Left lung (tissue), 10 donors: Measurements from ENCODE around the gene HNRNPU. TPM values are rescaled to one million over a fixed set of nuclear protein-coding genes. Genes with fewer than 3 reads are reported as not detected.

Experiments used
- ATAC-seq: fragments of 200-7000 bp; cut with Tn5 transposase; one replicate; pipeline ENCODE4 v1.9.1; 2020; ENCODE audit warnings: moderate library complexity
- DNase-seq, 4 donors: peaks; one replicate each; pipeline ENCODE4 v3.0.0-alpha.2; 2013 to 2020
- H3K27ac ChIP-seq, 2 donors: fragments of 200-600 bp; sonication (generic) in 1 of 2; one replicate each; pipeline versions ENCODE4 v1.5.0 to v1.8.0; 2020 to 2021
- H3K27me3 ChIP-seq, 2 donors: fragments of 200-600 bp; sonication (generic) in 1 of 2; one replicate each; pipeline versions ENCODE4 v1.5.0 to v1.8.0; 2020 to 2021
- H3K36me3 ChIP-seq, 2 donors: fragments of 200-600 bp; sonication (generic) in 1 of 2; one replicate each; pipeline versions ENCODE4 v1.5.0 to v1.8.0; 2020 to 2021
- H3K4me1 ChIP-seq, 2 donors: fragments of 200-600 bp; one replicate each; pipeline ENCODE4 v1.8.0; 2021
- H3K4me3 ChIP-seq, 2 donors: fragments of 200-600 bp; sonication (generic) in 1 of 2; one replicate each; pipeline versions ENCODE4 v1.5.0 to v1.8.0; 2020 to 2021; ENCODE audit warnings: mild to moderate bottlenecking in 1 of 2
- H3K9me3 ChIP-seq, 2 donors: fragments of 200-600 bp; sonication (generic) in 1 of 2; one replicate each; pipeline versions ENCODE4 v1.5.0 to v1.8.0; 2020 to 2021
- CTCF ChIP-seq, 2 donors: fragments of 200-600 bp; sonication (generic) in 1 of 2; IDR thresholded peaks; one replicate each; pipeline versions ENCODE4 v1.5.0 to v1.8.0; 2021; ENCODE audit warnings: antibody characterized with exemption in 2 of 2
- intact Hi-C, 2 donors: fragments of 100-400 bp; cut with DNase I; formaldehyde crosslinking; loops; one replicate each; pipeline versions ENCODE4 v1.11.2 to v1.14.2; 2022
- polyA plus RNA-seq, 6 donors: library from polyadenylated mRNA; unstranded; fragments of 120-200 nt; gene quantifications; one replicate each; pipeline ENCODE4 v1.2.1, GENCODE V29; 2013; ENCODE audit not compliant: insufficient read length in 6 of 6
- total RNA-seq, 2 donors: library from RNA; stranded (reverse); fragmentation: NEBNext Ultra II Directional; extraction: Animal tissue kit (Norgen Biotek cat#: 25700); gene quantifications; one replicate each; pipeline ENCODE4 v1.2.1, GENCODE V29; 2021
- donor health status: DM: no; HTN: yes; CAD: no.
- donor health status: DM: no; HTN: no; CAD: no.

Gene HNRNPU
- total and polyA plus RNA-seq, 8 donors, result 248 to 663 (median 608) TPM

GRCh38 chr1:244830639-244831038 lies 33.7 kb downstream of the HNRNPU start:
- TF ChIP-seq CTCF (IDR thresholded peaks at IDR 0.05), result no peak
- Histone ChIP-seq H3K9me3 (no peaks in the 10 kb centered on the region), H3K36me3 (no peaks in the 10 kb centered on the region), H3K4me1 (peaks cover 0 to 9% of the 10 kb centered on the region in 2 donors), H3K4me3 (no peak overlapping the region), H3K27ac (no peak overlapping the region), H3K27me3 (no peaks in the 10 kb centered on the region)
- no peak for DNase-seq
- ATAC-seq, result no peak
- intact Hi-C loops, result loop anchor here in 1 of 2 donors (5.0 kb wide), 1 partner anchor 142 kb away; no protein-coding TSS in a partner anchor

DNA sequence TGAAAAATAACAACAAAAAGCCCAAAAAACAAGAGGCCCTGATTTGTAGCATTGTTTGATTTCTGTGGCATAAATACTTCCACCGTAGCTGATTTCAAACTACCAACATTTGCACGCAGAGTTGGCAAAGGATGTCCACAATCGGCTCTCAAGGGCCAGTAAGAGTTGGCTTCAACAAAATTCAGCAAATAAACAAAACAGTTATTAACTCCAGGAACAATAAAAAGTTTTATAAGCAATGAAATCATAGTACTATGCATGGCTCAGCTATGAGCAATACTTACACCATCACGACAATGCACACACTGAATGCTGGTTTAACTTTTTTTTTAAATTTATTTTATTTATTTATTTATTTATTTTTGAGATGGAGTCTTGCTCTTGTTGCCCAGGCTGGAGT lies 37.6 kb downstream of the HNRNPU start:
- Histone ChIP-seq H3K36me3 (no peaks in the 10 kb centered on the region), H3K9me3 (no peaks in the 10 kb centered on the region), H3K4me1 (no peaks in the 10 kb centered on the region), H3K4me3 (no peak overlapping the region), H3K27me3 (no peaks in the 10 kb centered on the region), H3K27ac (no peak overlapping the region)
- no peak for TF ChIP-seq CTCF (IDR thresholded peaks at IDR 0.05)
- intact Hi-C loops, result no loop called here
- DNase-seq (no peak), ATAC-seq (no peak)

DNA sequence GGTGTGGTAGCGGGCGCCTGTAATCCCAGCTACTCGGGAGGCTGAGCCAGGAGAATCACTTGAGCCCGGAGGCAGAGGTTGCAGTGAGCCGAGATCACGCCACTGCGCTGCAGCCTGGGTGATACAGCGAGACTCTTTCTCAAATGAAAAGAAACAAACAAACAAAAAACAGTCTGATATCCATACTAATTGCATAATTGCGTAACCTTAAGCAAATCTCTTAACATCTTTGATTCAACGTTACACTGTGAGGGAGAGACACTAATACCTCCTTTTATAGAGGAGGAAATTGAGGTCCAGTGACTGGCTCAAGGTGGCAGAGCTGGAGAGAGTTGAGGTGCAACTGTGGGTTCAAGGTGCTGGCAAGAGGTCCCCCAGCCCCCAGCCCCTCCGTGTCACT lies 41.5 kb downstream of the HNRNPU start:
- no peak for TF ChIP-seq CTCF (IDR thresholded peaks at IDR 0.05)
- DNase-seq (no peak), ATAC-seq (no peak)
- Histone ChIP-seq H3K4me1 (no peaks in the 10 kb centered on the region), H3K27ac (no peak overlapping the region), H3K36me3 (no peaks in the 10 kb centered on the region), H3K4me3 (no peak overlapping the region), H3K9me3 (no peaks in the 10 kb centered on the region), H3K27me3 (no peaks in the 10 kb centered on the region)
- intact Hi-C loops, result no loop called here

DNA sequence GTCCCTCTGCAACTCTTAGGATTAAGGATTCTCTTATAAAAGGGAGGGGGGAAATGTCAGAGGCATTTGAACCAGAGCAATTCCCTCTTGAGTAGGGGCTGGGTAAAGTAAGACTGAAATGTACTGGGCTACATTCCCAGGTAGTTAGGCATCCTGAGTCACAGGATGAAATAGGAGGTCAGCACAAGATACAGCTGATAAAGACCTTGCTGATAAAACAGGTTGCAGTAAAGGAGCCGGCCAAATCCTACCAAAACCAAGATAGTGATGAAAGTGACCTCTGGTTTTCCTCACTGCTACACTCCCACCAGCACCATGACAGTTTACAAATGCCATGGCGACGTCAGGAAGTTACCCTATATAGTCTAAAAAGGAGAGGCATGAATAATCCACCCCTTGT lies 43.2 kb downstream of the HNRNPU start:
- H3K27me3 ChIP-seq, result no peaks in the 10 kb centered on the region
- no peak for DNase-seq
- TF ChIP-seq CTCF (IDR thresholded peaks at IDR 0.05), result no peak
- no peaks in the 10 kb centered on the region for H3K36me3 ChIP-seq
- no peaks in the 10 kb centered on the region for H3K9me3 ChIP-seq
- intact Hi-C loops, result no loop called here
- no peak overlapping the region for H3K4me3 ChIP-seq
- H3K4me1 ChIP-seq, result no peaks in the 10 kb centered on the region
- ATAC-seq, result no peak
- no peak overlapping the region for H3K27ac ChIP-seq

DNA sequence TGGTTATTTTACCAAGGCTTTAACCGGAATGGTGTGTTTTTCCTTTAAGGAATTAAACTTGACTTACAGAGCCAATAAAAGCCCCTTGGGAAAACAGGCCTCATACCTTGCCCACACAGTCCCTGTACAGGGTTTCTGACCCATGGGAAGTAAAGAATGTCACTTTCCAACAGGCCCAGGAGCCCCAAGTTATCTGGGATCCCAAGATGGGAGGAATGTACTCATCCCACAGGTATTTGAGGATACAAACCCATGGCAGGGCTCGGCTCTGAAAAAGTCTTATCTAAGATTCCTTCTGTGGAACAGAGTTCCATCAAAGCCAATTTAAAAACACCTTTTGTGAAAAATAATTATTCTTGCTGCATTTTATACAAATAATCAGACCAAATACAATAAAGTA lies 44.2 kb downstream of the HNRNPU start:
- DNase-seq (no peak), ATAC-seq (no peak)
- Histone ChIP-seq H3K36me3 (no peaks in the 10 kb centered on the region), H3K9me3 (no peaks in the 10 kb centered on the region), H3K4me3 (no peak overlapping the region), H3K27ac (no peak overlapping the region), H3K27me3 (no peaks in the 10 kb centered on the region), H3K4me1 (no peaks in the 10 kb centered on the region)
- no peak for TF ChIP-seq CTCF (IDR thresholded peaks at IDR 0.05)
- intact Hi-C loops, result no loop called here
